UCSD-AML1 (cell line): ENCODE measurements around the gene ANKLE1.

Experiments used
- DNase-seq: peaks from one replicate; lab custom pipeline; 2025; ENCODE audit not compliant: unreplicated experiment; lab: John Stamatoyannopoulos, UW

The ANKLE1 gene

GRCh38 chr19:17305517-17306284 is 24.0 kb downstream of the ANKLE1 start, which contains the start of gene MRPL34:
MRPL34 (plus strand) TSS chr19:17305872; CDS start chr19:17305893, 21 bp downstream.
- peak; percentile 99 for DNase-seq

GRCh38 chr19:17306285-17306714 is 24.6 kb downstream of the ANKLE1 start:
- no peak for DNase-seq

- no peak for DNase-seq
Observed at GRCh38 chr19:17307876-17308377, 26.2 kb downstream of the ANKLE1 start.

GRCh38 chr19:17309198-17309964 is 27.7 kb downstream of the ANKLE1 start, which contains the start of gene DDA1:
DDA1 (plus strand) TSS chr19:17309563; CDS start chr19:17309655, 92 bp downstream.
- peak; percentile 99 for DNase-seq

GRCh38 chr19:17309965-17310461 is 28.3 kb downstream of the ANKLE1 start:
- no peak for DNase-seq

GRCh38 chr19:17311455-17312188 is 29.9 kb downstream of the ANKLE1 start:
- no peak for DNase-seq

GRCh38 chr19:17312189-17313113 is 30.8 kb downstream of the ANKLE1 start:
- no peak for DNase-seq

- DNase-seq: no peak
Observed at GRCh38 chr19:17314007-17314593, 32.4 kb downstream of the ANKLE1 start.

- no peak for DNase-seq
Observed at GRCh38 chr19:17318966-17319365, 37.3 kb downstream of the ANKLE1 start.

- DNase-seq: no peak
Observed at GRCh38 chr19:17319473-17320238, 38.0 kb downstream of the ANKLE1 start.

- no peak for DNase-seq
Observed at GRCh38 chr19:17320435-17320834, 38.7 kb downstream of the ANKLE1 start.

- no peak for DNase-seq
Observed at GRCh38 chr19:17321655-17322489, 40.2 kb downstream of the ANKLE1 start.

GRCh38 chr19:17322854-17323253 is 41.2 kb downstream of the ANKLE1 start:
- no peak for DNase-seq

GRCh38 chr19:17323300-17323963 is 41.7 kb downstream of the ANKLE1 start:
- no peak for DNase-seq

- DNase-seq: no peak
Observed at GRCh38 chr19:17323964-17324332, 42.2 kb downstream of the ANKLE1 start.

- no peak for DNase-seq
Observed at GRCh38 chr19:17324357-17325114, 42.8 kb downstream of the ANKLE1 start.

GRCh38 chr19:17325133-17325532 is 43.4 kb downstream of the ANKLE1 start:
- DNase-seq: no peak
